HEK293T (cell line): ENCODE data around the gene MYO18B.
A peak's percentile ranks its signal among the peaks of the same experiment; 100 is the strongest.

ENCODE experiments used
- CTCF ChIA-PET: fragments of 350-600 bp; formaldehyde crosslinking; extraction: SDS; loops from one replicate; lab custom pipeline; 2021; ENCODE audit warnings: antibody characterized with exemption, inconsistent platforms; lab: Yijun Ruan, JAX
- POLR2A ChIA-PET: fragments of 350-600 bp; formaldehyde crosslinking; extraction: SDS; loops from one replicate; lab custom pipeline; 2020; ENCODE audit warnings: antibody characterized with exemption, inconsistent platforms; lab: Yijun Ruan, JAX
- DNase-seq: peaks from one replicate; pipeline ENCODE4 v3.0.0; 2012; ENCODE audit warnings: mixed read lengths; ENCODE audit errors: extremely low spot score
- ARNT ChIP-seq: fragments of 450-650 bp; IDR thresholded peaks from 2 replicates; pipeline ENCODE4 v1.6.1; 2017; ENCODE audit warnings: mild to moderate bottlenecking
- BHLHE40 ChIP-seq: fragments of 450-650 bp; IDR thresholded peaks from 2 replicates; pipeline ENCODE4 v1.6.1; 2016; ENCODE audit warnings: mild to moderate bottlenecking, moderate library complexity, borderline replicate concordance
- CTBP1 ChIP-seq: fragments of 450-650 bp; IDR thresholded peaks from 2 replicates; pipeline ENCODE4 v1.6.1; 2016; ENCODE audit warnings: borderline replicate concordance
- ELF4 ChIP-seq: fragments of 450-650 bp; IDR thresholded peaks from 2 replicates; pipeline ENCODE4 v1.6.1; 2017; ENCODE audit warnings: antibody characterized with exemption
- FOXA1 ChIP-seq: fragments of 450-650 bp; IDR thresholded peaks from 2 replicates; pipeline ENCODE4 v1.6.1; 2016; ENCODE audit warnings: mild to moderate bottlenecking
- FOXK2 ChIP-seq: fragments of 450-650 bp; IDR thresholded peaks from 2 replicates; pipeline ENCODE4 v1.6.1; 2016; ENCODE audit warnings: mild to moderate bottlenecking
- FOXM1 ChIP-seq: fragments of 450-650 bp; IDR thresholded peaks from 2 replicates; pipeline ENCODE4 v1.6.1; 2017; ENCODE audit warnings: mild to moderate bottlenecking, borderline replicate concordance
- HDGF ChIP-seq: fragments of 450-650 bp; IDR thresholded peaks from 2 replicates; pipeline ENCODE4 v1.6.1; 2017; ENCODE audit warnings: antibody characterized with exemption, borderline replicate concordance
- L3MBTL2 ChIP-seq: fragments of 450-650 bp; conservative IDR thresholded peaks from 2 replicates; pipeline ENCODE4 v1.6.1; 2016; ENCODE audit warnings: mild to moderate bottlenecking
- LEF1 ChIP-seq: fragments of 450-650 bp; IDR thresholded peaks from 2 replicates; pipeline ENCODE4 v1.6.1; 2017; ENCODE audit warnings: mild to moderate bottlenecking, borderline replicate concordance
- NFRKB ChIP-seq: fragments of 450-650 bp; IDR thresholded peaks from 2 replicates; pipeline ENCODE4 v1.6.1; 2016; ENCODE audit warnings: mild to moderate bottlenecking, moderate library complexity
- SP1 ChIP-seq: fragments of 450-650 bp; IDR thresholded peaks from 2 replicates; pipeline ENCODE4 v1.6.1; 2017
- SUZ12 ChIP-seq: fragments of 450-650 bp; IDR thresholded peaks from 2 replicates; pipeline ENCODE4 v1.6.1; 2016; ENCODE audit warnings: mild to moderate bottlenecking
- TARDBP ChIP-seq: fragments of 450-650 bp; IDR thresholded peaks from 2 replicates; pipeline ENCODE4 v1.6.1; 2016
- ZNF384 ChIP-seq: fragments of 450-650 bp; IDR thresholded peaks from 2 replicates; pipeline ENCODE4 v1.6.1; 2016
- TF ChIP-seq, protein P1 (sequence below): fragments of 450-650 bp; IDR thresholded peaks from 2 replicates; pipeline ENCODE4 v1.6.1; 2016

MYO18B gene

DNA sequence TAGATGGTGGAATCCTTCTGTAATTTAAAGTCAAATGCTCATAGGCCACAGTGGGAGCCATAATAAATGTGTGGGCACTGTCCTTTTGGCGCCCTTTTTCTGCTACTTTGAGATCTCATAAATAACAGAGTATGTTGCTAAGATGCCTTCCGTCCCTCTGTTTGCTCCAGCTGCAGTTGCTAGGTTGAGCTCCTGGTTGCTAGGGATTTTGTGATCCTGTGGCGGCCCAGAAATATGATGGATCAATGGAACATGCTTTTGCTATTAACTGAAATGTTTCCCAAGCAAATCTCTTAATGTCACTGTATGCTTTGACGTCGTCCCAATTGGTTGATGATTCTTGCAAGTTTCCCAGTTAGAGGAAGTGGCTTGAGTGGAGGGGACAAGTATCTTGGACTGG lies 53.5 kb downstream of the MYO18B start:
- ChIA-PET POLR2A (no interaction called here), CTCF (interaction anchor here (0.6 kb wide), 1 partner anchor 660 kb away, joined by 3 read pairs; no protein-coding TSS in a partner anchor)
- DNase-seq, result no peak
- TF ChIP-seq ARNT, result no peak
- TF ChIP-seq HDGF, result no peak
- TF ChIP-seq LEF1, result no peak
- TF ChIP-seq FOXA1, result no peak
- TF ChIP-seq FOXM1, result no peak
- TF ChIP-seq ZNF384, result no peak
- TF ChIP-seq BHLHE40, result no peak

DNA sequence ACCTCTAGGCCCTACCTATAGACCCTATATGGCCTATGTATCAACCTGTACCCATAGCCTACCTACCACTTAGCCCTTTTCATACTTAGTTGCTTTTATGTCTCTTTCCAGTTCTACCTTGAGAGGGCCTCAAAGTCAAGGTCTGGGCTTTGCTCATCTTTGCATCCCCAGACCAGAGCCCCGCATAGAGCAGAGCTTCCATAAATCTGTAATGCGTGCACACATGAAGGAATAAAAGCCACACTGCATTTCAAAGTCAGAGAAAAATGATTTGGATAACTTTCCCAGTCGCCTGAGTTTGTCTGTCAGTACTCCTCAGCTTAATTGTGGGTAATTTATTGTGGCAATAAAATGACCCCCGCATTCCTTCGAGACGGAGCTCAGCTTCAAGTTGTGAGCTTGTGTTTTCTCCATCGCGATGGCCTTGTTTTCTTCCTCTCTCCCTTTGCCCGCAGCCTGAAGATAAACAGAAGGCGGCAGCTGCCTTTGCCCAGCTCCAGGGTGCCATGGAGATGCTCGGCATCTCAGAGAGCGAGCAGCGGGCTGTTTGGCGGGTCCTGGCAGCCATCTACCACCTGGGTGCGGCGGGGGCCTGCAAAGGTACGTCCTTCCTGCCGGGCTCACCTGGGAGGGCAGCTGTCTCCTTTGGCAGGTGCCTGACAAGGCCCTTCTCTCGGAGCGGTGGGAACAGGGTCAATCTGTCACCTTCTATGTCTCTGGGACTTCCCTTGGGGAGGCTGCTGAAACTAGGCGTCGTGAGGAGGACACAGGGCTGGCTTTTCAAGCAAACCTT lies 55.7 kb downstream of the MYO18B start:
- ChIA-PET POLR2A (no interaction called here), CTCF (no interaction called here)
- no peak for DNase-seq
- TF ChIP-seq, protein P1, sequence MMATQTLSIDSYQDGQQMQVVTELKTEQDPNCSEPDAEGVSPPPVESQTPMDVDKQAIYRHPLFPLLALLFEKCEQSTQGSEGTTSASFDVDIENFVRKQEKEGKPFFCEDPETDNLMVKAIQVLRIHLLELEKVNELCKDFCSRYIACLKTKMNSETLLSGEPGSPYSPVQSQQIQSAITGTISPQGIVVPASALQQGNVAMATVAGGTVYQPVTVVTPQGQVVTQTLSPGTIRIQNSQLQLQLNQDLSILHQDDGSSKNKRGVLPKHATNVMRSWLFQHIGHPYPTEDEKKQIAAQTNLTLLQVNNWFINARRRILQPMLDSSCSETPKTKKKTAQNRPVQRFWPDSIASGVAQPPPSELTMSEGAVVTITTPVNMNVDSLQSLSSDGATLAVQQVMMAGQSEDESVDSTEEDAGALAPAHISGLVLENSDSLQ, result peak; percentile 46
- TF ChIP-seq FOXK2, result no peak
- no peak for TF ChIP-seq LEF1
- TF ChIP-seq SP1, result no peak
- TF ChIP-seq HDGF, result no peak
- no peak for TF ChIP-seq ELF4

DNA sequence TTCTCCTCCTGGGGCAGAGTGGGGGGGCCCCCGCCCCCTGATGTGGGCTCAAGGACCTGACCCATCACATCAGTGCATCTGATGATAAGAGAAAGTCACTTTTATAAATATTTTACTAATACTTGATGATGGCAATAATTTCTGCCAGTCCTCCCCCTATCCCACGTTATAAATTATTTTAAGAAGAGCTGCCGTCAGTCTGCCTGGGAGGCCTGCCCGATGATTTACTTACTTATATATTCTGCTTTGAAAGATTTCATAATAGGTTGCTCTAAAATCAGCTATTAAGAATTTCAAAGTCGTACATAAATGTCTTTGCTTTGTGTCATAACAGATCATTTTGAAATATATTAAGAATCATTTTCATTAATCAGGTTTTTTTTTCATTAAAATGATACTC lies 58.8 kb downstream of the MYO18B start:
- no peak for DNase-seq
- no peak for TF ChIP-seq SUZ12
- no peak for TF ChIP-seq ELF4
- no peak for TF ChIP-seq ZNF384
- TF ChIP-seq TARDBP, result no peak
- TF ChIP-seq, protein P1, result no peak
- no peak for TF ChIP-seq CTBP1
- TF ChIP-seq LEF1, result no peak
- no peak for TF ChIP-seq L3MBTL2
- TF ChIP-seq BHLHE40, result no peak
- TF ChIP-seq FOXM1, result no peak
- no peak for TF ChIP-seq ARNT
- TF ChIP-seq NFRKB, result no peak
- no peak for TF ChIP-seq FOXK2
- TF ChIP-seq HDGF, result no peak
- TF ChIP-seq FOXA1, result no peak
- TF ChIP-seq SP1, result no peak
- ChIA-PET CTCF (no interaction called here), POLR2A (no interaction called here)

DNA sequence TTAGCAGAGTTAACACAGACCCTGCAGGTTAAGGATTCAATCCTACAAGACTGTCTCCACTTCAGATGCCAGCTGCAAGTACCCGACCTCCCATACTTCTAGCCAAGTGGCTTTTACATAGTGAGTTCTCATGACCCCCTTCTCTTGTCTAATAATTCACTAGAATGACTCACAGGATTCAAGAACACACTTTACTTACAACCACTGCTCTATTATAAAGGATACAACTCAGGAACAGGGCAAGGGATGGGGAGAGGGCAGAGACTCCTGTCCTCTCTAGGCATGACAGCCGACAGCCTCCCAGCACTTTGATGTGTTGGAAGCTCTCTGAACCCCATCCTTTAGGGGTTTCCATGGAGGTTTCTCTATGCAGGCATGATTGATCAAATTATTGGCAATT lies 60.0 kb downstream of the MYO18B start:
- POLR2A ChIA-PET, result no interaction called here
- TF ChIP-seq ELF4, result no peak
- TF ChIP-seq FOXA1, result no peak
- no peak for TF ChIP-seq SP1
- TF ChIP-seq ZNF384, result no peak
- no peak for TF ChIP-seq ARNT
- no peak for TF ChIP-seq FOXK2
- DNase-seq, result no peak
- CTCF ChIA-PET, result no interaction called here

DNA sequence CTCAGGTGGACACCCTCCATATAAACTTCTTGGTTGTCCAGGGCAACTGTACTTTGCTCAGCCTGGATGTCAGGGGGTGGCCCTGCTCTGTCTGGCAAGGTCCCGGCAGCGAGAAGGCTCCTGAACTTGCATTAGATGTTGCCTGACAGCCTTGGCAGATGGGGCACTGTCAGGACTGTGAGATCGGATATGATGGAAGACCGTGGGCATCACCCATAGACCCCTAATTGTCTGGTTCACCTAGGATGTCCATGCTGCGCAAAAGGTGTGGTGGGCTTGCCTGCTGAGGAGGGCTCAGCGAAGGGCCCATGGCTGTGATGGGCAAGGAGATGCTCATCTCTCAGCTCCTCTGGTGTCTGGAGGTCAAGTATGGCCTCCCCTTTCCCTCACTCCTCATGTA lies 62.7 kb downstream of the MYO18B start:
- ChIA-PET CTCF (interaction anchor here (0.9 kb wide), 1 partner anchor 32 kb away, joined by 3 read pairs; no protein-coding TSS in a partner anchor), POLR2A (no interaction called here)
- DNase-seq, result no peak
- no peak for TF ChIP-seq SP1
- TF ChIP-seq TARDBP, result no peak
- no peak for TF ChIP-seq FOXK2
- TF ChIP-seq LEF1, result no peak
- no peak for TF ChIP-seq ZNF384
- no peak for TF ChIP-seq FOXM1
- TF ChIP-seq HDGF, result no peak
- TF ChIP-seq ELF4, result no peak
- no peak for TF ChIP-seq L3MBTL2
- TF ChIP-seq, protein P1, result no peak
- TF ChIP-seq ARNT, result no peak
- no peak for TF ChIP-seq CTBP1
- no peak for TF ChIP-seq BHLHE40
- no peak for TF ChIP-seq NFRKB
- TF ChIP-seq FOXA1, result no peak
- no peak for TF ChIP-seq SUZ12

DNA sequence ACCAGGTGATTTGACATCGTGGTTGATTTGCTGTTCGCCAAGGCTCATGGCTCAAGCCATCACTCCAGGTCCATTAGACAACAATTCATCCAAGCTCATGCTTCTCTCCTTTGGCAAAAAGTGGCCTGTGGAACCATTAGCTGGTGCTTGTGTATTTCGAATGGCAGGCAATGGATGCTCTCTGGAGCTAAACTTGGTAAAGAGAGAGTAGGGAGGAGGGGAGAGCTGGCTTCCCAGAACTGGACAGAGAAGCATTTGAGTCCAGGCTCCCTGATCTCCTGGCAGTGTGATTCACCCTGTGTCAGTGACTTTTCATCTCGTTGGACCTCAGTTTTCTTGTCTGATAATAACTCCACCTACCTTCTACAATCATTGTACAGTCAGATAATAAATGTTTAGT lies 64.6 kb downstream of the MYO18B start:
- CTCF ChIA-PET, result interaction anchor here (1.1 kb wide), 1 partner anchor 33 kb away, joined by 4 read pairs; no protein-coding TSS in a partner anchor
- no peak for DNase-seq
- POLR2A ChIA-PET, result no interaction called here
- no peak for TF ChIP-seq ELF4
- TF ChIP-seq NFRKB, result no peak
- no peak for TF ChIP-seq HDGF
- no peak for TF ChIP-seq FOXK2
- TF ChIP-seq SUZ12, result no peak
- TF ChIP-seq BHLHE40, result no peak
- TF ChIP-seq ARNT, result no peak
- no peak for TF ChIP-seq FOXM1
- no peak for TF ChIP-seq LEF1
- TF ChIP-seq FOXA1, result no peak
- TF ChIP-seq TARDBP, result no peak
- TF ChIP-seq, protein P1, result no peak
- no peak for TF ChIP-seq ZNF384
- no peak for TF ChIP-seq CTBP1
- no peak for TF ChIP-seq L3MBTL2
- no peak for TF ChIP-seq SP1
